AG09309 (cell line): ENCODE results near the gene SIAH1.

Experiments
- DNase-seq: peaks from one replicate; pipeline ENCODE4 v3.0.0-alpha.2; 2010; ENCODE audit warnings: low read depth
- H3K4me3 ChIP-seq: 2 replicates; pipeline ENCODE4 v1.5.1; 2011; ENCODE audit warnings: mild to moderate bottlenecking, low read depth, low read length, moderate library complexity; ENCODE audit not compliant: control insufficient read depth
- TF ChIP-seq, protein P1 (sequence below): IDR thresholded peaks from 2 replicates; pipeline ENCODE4 v1.5.1; 2011; ENCODE audit warnings: mild to moderate bottlenecking, low read depth, low read length, inconsistent platforms; ENCODE audit not compliant: insufficient read depth, control insufficient read depth; ENCODE audit errors: missing control alignments

Gene SIAH1

DNA sequence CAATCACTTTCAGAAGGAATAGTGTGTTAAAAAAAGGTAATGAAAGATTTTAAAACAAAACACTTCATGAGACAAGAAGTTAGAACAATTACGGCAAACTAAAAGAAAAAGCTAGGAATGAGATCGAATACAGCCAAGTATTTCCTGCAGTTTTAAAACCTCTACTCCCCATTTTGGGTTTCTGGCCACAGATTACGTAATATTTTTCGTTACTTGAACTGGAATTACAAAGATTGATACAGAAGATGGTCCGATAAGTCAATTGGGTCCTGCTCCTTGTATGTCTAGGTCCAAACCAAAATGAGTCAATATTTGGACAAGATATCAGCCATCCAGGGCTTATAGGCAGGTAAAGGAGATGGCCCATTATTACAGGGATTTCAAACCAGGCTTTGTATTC, 52.2 kb downstream of the SIAH1 start:
- DNase-seq = no peak
- no peak overlapping the region for H3K4me3 ChIP-seq
- TF ChIP-seq, protein P1, sequence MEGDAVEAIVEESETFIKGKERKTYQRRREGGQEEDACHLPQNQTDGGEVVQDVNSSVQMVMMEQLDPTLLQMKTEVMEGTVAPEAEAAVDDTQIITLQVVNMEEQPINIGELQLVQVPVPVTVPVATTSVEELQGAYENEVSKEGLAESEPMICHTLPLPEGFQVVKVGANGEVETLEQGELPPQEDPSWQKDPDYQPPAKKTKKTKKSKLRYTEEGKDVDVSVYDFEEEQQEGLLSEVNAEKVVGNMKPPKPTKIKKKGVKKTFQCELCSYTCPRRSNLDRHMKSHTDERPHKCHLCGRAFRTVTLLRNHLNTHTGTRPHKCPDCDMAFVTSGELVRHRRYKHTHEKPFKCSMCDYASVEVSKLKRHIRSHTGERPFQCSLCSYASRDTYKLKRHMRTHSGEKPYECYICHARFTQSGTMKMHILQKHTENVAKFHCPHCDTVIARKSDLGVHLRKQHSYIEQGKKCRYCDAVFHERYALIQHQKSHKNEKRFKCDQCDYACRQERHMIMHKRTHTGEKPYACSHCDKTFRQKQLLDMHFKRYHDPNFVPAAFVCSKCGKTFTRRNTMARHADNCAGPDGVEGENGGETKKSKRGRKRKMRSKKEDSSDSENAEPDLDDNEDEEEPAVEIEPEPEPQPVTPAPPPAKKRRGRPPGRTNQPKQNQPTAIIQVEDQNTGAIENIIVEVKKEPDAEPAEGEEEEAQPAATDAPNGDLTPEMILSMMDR = no peak

DNA sequence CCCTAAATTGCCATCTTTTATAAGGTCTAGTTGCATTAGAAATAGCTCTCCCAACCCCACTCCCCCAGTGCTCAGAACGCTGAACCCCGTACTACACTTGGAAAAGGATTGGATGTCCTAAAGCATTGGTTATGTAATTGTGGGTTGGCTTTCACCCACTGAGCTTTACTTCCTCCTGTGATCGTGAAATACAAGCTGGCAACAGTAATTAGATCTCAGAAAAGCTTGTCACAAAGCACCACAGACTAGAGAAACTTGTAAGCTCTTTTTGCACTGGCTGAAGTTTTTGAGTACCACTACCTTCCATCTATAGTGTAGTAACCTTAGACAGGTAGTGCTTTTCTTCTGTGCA, 54.4 kb downstream of the SIAH1 start:
- TF ChIP-seq, protein P1 = no peak
- DNase-seq = no peak
- H3K4me3 ChIP-seq = no peak overlapping the region

DNA sequence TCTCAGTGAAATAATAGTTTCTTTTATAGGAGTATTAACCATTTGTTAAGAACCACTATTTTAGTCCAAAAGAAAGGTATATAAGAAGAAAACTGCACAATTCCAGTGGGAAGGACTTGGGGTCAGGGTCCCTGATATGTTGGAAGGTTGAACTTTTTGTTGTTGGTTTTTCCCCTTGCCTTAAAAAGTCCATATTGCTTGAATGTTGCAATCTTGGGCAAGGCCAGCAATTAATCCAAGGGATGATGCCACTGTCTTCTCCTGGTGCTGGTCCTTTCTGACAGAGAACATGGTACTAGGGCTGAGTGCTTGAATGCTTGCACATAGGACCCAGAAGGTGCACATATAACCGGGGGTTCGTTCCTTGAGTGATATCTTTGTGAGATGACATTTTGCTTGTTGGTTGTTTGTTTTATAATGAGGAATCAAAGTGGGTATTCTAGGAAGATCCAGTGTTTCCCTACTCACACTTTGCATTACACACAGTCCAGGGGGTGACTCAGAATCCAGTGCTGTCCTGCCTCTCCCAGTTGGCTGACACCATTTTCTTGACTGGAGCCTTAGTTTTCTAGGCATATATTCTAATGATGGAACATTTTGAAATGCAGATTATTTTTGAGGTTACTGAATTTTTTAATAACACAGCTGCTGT, 54.9 kb downstream of the SIAH1 start:
- no peak overlapping the region for H3K4me3 ChIP-seq
- no peak for DNase-seq
- TF ChIP-seq, protein P1 = no peak

DNA sequence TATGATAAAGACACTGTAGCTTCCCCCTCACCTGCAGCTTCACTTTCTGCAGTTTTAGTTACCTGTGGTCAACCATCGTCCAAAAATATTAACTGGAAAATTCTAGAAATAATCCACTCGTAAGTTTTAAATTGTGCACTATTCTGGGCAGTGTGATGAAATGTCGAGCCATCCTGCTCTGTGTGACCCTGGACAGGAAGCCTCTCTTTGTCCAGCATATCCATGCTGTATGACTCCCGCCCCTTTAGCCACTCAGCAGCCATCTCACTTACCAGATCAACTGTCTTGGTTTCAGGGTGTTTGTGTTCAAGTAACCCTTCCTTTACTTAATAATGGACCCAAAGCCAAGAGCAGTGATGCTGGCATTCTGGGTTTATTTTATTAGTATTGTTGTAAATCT, 56.1 kb downstream of the SIAH1 start:
- TF ChIP-seq, protein P1 = no peak
- no peak for DNase-seq
- no peak overlapping the region for H3K4me3 ChIP-seq

DNA sequence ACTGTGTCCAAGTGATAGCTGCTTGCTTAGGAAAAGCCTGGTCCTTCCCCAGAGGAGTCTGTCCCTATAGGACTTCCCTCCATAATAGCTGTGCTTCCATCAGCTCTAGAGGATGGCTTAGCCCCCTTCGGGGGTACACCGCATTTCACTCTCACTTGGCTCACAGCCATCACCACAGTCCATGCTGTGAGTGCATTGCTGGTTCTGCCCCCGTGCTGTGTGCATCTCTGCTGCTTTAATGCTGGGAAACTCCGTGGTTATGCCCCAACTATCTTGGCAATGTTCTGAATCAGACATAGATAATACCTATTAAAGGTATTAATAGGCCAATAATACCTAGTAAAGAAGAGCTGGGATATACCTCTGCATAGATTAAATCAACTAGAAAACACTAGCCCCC, 58.3 kb downstream of the SIAH1 start:
- DNase-seq = no peak
- H3K4me3 ChIP-seq = no peak overlapping the region
- TF ChIP-seq, protein P1 = no peak

DNA sequence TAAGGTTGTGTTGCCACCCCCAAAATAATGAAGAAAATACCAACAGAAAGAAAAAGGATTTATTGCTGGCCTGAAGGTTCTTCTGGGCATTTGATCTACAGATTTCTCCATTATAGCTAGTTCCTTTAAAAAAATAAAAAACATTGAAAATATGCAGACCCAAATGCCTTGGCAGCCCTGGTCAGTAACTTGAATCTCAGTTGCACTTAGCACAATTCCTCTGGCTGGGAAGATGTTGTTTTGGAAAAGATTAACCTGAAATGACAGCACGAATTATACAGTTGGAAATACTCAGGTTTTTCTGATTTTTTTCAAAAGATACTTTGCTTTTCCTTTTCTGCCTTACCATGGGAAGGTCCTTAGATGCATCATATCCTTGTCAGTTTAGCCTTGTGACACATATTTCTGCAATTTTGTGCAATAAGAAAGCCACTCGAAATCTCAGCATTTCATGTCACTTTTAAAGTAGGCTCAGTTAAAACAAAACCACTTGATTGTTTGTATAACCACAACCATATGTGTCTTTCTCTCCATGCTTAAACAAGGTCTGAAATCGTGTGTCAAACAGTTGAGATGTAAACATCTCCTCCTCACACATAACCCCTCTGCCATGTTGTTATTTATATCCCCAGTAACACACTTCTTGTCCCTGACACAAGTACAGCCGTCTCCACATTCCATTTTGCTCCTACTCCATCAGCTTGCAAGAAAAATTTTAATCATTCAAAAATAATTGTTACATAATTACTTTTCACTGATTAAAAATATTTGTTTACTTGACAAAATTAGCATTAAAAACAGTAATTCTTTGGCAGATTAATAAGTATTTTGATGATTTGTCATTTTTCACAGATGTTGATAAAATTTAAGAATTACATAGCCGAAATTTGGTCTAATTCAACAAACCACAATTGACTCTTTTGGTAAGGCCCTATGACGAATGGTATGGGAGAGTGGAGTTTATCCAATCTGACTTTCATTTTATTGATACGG, 61.1 kb downstream of the SIAH1 start:
- H3K4me3 ChIP-seq = no peak overlapping the region
- no peak for DNase-seq
- TF ChIP-seq, protein P1 = no peak
